IPS-15b (cell line): ENCODE data around the gene CHD2.

Source experiments
- H3K27me3 ChIP-seq: one replicate; pipeline ENCODE4 v1.6.1; 2013; ENCODE audit warnings: low read length; ENCODE audit not compliant: control insufficient read depth, insufficient read depth
- H3K36me3 ChIP-seq: one replicate; pipeline ENCODE4 v1.6.1; 2013; ENCODE audit warnings: low read length; ENCODE audit not compliant: control insufficient read depth, insufficient read depth
- H3K4me1 ChIP-seq: one replicate; pipeline ENCODE4 v1.6.1; 2013; ENCODE audit warnings: mild to moderate bottlenecking, low read length; ENCODE audit not compliant: control insufficient read depth, insufficient read depth
- H3K4me3 ChIP-seq: one replicate; pipeline ENCODE4 v1.5.1; 2013; ENCODE audit warnings: low read depth, low read length
- H3K9ac ChIP-seq: one replicate; pipeline ENCODE4 v1.6.1; 2013; ENCODE audit warnings: low read depth, mild to moderate bottlenecking, low read length
- H3K9me3 ChIP-seq: one replicate; pipeline ENCODE4 v1.6.1; 2013; ENCODE audit warnings: mild to moderate bottlenecking, low read length; ENCODE audit not compliant: control insufficient read depth, insufficient read depth

CHD2 gene

GRCh38 chr15:92928225-92928750 is 28.2 kb downstream of the CHD2 start:
- H3K27me3 ChIP-seq: no peaks in the 10 kb centered on the region
- H3K9me3 ChIP-seq: no peaks in the 10 kb centered on the region
- peaks cover 19% of the 10 kb centered on the region for H3K36me3 ChIP-seq
- H3K9ac ChIP-seq: no peak overlapping the region
- H3K4me1 ChIP-seq: no peaks in the 10 kb centered on the region
- H3K4me3 ChIP-seq: no peak overlapping the region

- Histone ChIP-seq H3K36me3 (peaks cover 19% of the 10 kb centered on the region), H3K4me1 (no peaks in the 10 kb centered on the region), H3K4me3 (no peak overlapping the region), H3K9me3 (no peaks in the 10 kb centered on the region), H3K27me3 (no peaks in the 10 kb centered on the region), H3K9ac (no peak overlapping the region)
Measured at GRCh38 chr15:92929002-92929401, 28.9 kb downstream of the CHD2 start.

- peaks cover 15% of the 10 kb centered on the region for H3K36me3 ChIP-seq
- no peak overlapping the region for H3K4me3 ChIP-seq
- H3K27me3 ChIP-seq: no peaks in the 10 kb centered on the region
- no peaks in the 10 kb centered on the region for H3K9me3 ChIP-seq
- H3K9ac ChIP-seq: no peak overlapping the region
- no peaks in the 10 kb centered on the region for H3K4me1 ChIP-seq
Measured at GRCh38 chr15:92930054-92930621, 30.0 kb downstream of the CHD2 start.

GRCh38 chr15:92930776-92931175 is 30.7 kb downstream of the CHD2 start:
- Histone ChIP-seq H3K27me3 (no peaks in the 10 kb centered on the region), H3K36me3 (peaks cover 15% of the 10 kb centered on the region), H3K9me3 (no peaks in the 10 kb centered on the region), H3K4me3 (no peak overlapping the region), H3K4me1 (no peaks in the 10 kb centered on the region), H3K9ac (no peak overlapping the region)

GRCh38 chr15:92932946-92933649 is 33.0 kb downstream of the CHD2 start:
- H3K9ac ChIP-seq: no peak overlapping the region
- H3K27me3 ChIP-seq: no peaks in the 10 kb centered on the region
- H3K4me1 ChIP-seq: no peaks in the 10 kb centered on the region
- peaks cover 15% of the 10 kb centered on the region for H3K36me3 ChIP-seq
- no peaks in the 10 kb centered on the region for H3K9me3 ChIP-seq
- H3K4me3 ChIP-seq: no peak overlapping the region

GRCh38 chr15:92933831-92934230 is 33.7 kb downstream of the CHD2 start:
- no peak overlapping the region for H3K9ac ChIP-seq

GRCh38 chr15:92934716-92935115 is 34.6 kb downstream of the CHD2 start:
- no peak overlapping the region for H3K4me3 ChIP-seq
- H3K36me3 ChIP-seq: peaks cover 15% of the 10 kb centered on the region
- no peak overlapping the region for H3K9ac ChIP-seq
- H3K9me3 ChIP-seq: no peaks in the 10 kb centered on the region
- no peaks in the 10 kb centered on the region for H3K4me1 ChIP-seq
- H3K27me3 ChIP-seq: no peaks in the 10 kb centered on the region

More at GRCh38 chr15:92933831-92934230, 33.7 kb downstream of the CHD2 start:
- no peak overlapping the region for H3K4me3 ChIP-seq
- no peaks in the 10 kb centered on the region for H3K4me1 ChIP-seq
- H3K9me3 ChIP-seq: no peaks in the 10 kb centered on the region
- peaks cover 11% of the 10 kb centered on the region for H3K36me3 ChIP-seq
- no peaks in the 10 kb centered on the region for H3K27me3 ChIP-seq

- Histone ChIP-seq H3K9ac (no peak overlapping the region), H3K4me1 (no peaks in the 10 kb centered on the region), H3K36me3 (peaks cover 7% of the 10 kb centered on the region), H3K4me3 (no peak overlapping the region), H3K27me3 (no peaks in the 10 kb centered on the region), H3K9me3 (no peaks in the 10 kb centered on the region)
Measured at GRCh38 chr15:92936138-92936537, 36.0 kb downstream of the CHD2 start.

GRCh38 chr15:92936693-92937092 is 36.6 kb downstream of the CHD2 start:
- Histone ChIP-seq H3K9me3 (no peaks in the 10 kb centered on the region), H3K4me1 (no peaks in the 10 kb centered on the region), H3K36me3 (peaks cover 9% of the 10 kb centered on the region), H3K4me3 (no peak overlapping the region), H3K9ac (no peak overlapping the region), H3K27me3 (no peaks in the 10 kb centered on the region)

- no peak overlapping the region for H3K4me3 ChIP-seq
- no peaks in the 10 kb centered on the region for H3K27me3 ChIP-seq
- H3K9ac ChIP-seq: no peak overlapping the region
- H3K4me1 ChIP-seq: no peaks in the 10 kb centered on the region
- H3K36me3 ChIP-seq: peaks cover 15% of the 10 kb centered on the region
- no peaks in the 10 kb centered on the region for H3K9me3 ChIP-seq
Measured at GRCh38 chr15:92937901-92938300, 37.8 kb downstream of the CHD2 start.

- Histone ChIP-seq H3K4me3 (no peak overlapping the region), H3K27me3 (no peaks in the 10 kb centered on the region), H3K4me1 (no peaks in the 10 kb centered on the region), H3K9ac (no peak overlapping the region), H3K36me3 (peaks cover 19% of the 10 kb centered on the region), H3K9me3 (no peaks in the 10 kb centered on the region)
Measured at GRCh38 chr15:92938387-92938786, 38.3 kb downstream of the CHD2 start.

- H3K9ac ChIP-seq: no peak overlapping the region
- no peaks in the 10 kb centered on the region for H3K9me3 ChIP-seq
- no peak overlapping the region for H3K4me3 ChIP-seq
- peaks cover 38% of the 10 kb centered on the region for H3K36me3 ChIP-seq
- H3K27me3 ChIP-seq: no peaks in the 10 kb centered on the region
- H3K4me1 ChIP-seq: no peaks in the 10 kb centered on the region
Measured at GRCh38 chr15:92941668-92942067, 41.5 kb downstream of the CHD2 start.
